ENCODE results near the gene CETP.
A peak's percentile ranks its signal among the peaks of the same experiment; 100 is the strongest.
"Not testable (repeated sequence)": the region's sequence is repeated elsewhere in the genome, so short reads cannot be mapped to it uniquely, and the experiment has no call there.

CETP gene

DNA sequence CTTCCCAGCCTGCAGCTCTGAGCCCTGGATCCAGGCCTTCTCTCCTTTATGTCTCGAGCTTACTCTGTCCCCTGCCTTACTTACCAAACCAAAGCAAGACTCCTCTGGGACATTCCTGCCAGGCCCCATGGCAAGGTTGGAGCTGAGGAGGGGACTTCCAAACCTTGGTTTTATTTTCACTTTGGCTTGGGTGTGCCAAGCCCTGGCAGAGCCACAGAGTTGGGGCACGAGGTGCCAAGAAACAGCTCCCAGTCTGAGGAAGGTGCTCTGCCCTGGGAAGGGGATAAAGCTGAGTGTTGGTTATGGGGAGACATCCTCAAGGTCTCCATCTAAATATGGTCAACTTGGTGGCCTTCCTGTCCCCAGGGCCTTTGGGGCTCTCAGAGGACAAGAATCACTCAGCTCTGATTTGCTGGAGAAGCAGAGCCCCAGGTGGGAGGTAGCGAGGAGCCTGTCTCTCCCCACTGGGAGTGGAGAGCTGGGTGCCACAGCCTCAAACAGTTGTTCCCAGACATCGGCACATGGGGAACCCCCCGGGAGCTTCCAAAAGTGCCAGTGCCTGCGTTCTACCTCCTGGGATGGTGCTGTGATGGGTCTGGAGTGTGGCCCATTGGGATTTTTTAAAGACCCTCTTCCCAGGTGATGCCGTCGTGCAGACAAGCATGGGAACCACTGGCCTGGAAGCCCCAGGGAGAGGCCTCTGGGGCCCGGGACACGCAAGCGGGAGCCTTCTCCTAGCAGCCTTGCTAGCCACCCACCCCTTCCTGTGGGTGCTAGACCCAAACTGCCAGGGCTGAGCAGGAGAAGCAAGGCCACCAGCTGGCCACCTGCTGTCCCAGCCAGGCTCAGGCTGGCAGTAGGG is 37.9 kb downstream of the CETP start:
- DNase-seq, result peak; percentile 36

- peak; percentile 50 for DNase-seq
Measured at GRCh38 chr16:57000271-57001025, 38.7 kb downstream of the CETP start.

- no peak for DNase-seq
Measured at GRCh38 chr16:57001026-57001679, 39.4 kb downstream of the CETP start.

DNA sequence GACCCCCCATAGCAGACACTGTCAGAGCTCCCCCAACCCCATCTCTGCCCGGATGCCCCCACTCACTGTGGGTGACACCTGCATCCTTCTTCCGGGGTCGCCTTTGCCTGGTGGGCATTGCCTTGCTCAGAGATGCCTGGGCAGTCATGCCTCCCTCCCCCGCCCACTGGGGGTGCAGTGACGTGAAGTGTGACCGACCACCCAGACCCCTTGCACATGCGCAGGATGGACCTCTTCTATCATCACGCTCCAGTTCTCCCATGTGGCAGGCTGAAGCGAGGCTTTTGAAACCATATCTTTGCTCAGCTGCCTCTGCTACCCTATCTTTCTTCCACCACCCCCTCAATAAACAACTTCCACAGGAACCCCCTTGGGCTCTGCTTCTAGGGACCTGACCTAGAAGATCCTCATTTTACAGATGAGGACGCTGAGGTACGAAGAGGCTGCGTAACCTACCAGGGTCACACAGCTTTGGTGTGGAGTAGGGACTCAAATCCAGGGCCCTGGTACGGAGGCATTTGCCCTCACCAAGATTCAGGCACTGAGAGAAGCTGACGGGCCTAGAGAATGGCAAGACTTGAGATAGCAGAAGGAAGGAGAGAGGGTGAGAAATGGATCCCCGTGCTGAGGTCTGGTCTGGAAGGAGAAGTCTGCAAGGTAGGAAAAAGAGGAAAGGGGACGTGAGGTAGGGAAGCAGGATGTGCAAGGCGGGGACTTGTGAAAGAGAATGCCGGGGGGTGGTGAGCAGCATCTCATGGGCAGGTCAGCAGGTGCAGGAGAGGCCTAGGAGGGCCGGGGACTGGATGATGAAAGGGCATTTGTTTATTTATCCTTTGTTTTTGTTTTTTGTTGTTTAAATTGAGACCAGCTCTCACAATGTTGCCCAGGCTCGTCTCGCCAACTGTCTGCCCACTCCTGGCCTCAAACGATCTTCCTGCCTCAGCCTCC is 42.0 kb downstream of the CETP start:
- no peak for DNase-seq

- DNase-seq, result no peak
Measured at GRCh38 chr16:57004387-57005250, 42.9 kb downstream of the CETP start.

DNA sequence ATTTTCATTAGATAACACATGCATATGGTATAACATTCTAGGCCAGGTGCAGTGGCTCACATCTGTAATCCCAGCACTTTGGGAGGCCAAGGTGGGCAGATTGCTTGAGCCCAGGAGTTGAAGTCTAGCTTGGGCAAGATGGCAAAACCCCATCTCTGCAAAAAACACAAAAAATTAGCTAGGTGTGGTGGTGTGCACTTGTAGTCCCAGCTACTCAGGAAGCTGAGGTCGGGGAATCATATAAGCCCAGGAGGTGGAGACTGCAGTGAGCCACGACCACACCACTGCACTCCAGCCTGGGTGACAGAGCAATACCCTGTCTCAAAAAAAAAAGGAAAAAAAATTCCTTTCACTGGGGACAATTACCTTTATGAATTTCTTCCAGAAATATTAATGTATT is 43.8 kb downstream of the CETP start:
- DNase-seq, result not testable (repeated sequence)

DNA sequence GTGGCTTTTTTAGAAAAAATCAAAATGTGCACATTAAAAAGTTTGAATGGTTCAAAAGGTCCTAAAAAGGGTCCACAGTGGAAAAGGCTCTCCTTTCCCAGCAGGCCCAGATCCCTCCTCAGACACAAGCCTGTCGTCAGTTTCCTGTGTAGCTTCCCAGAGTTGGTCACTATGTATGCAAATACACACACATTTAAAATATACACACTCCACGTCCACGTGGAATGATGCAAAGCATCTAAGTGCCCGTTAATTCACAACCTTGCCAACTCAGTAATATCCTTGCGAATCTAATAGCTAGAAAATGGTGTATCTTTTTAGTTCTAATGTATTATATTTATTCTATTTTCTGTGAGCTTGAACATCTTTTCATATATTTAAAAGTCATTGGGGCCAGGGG is 45.3 kb downstream of the CETP start:
- DNase-seq, result no peak

GRCh38 chr16:57007530-57007929 is 45.8 kb downstream of the CETP start:
- DNase-seq, result no peak

DNA sequence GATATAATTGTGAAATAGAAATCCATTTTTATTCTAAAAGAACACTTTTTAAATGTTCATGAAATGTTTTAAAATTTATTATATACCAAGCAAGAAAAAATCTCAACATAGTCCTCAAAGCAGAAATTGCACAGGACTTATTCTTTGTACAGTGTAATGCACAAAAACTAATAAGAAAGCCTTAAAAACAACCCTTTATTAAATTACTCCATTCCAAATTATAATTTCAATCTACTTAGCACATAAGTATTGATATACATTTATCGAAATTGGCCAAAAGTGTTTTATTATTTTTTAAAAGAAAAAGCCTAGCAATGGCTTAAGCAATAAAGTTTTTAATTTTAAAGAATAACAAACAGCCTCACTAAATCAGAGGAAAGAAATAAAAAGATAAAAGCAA is 46.7 kb downstream of the CETP start:
- no peak for DNase-seq

- peak; percentile 41 for DNase-seq
Measured at GRCh38 chr16:57009643-57010170, 48.0 kb downstream of the CETP start.

GRCh38 chr16:57012353-57012752 is 50.6 kb downstream of the CETP start:
- no peak for DNase-seq

- DNase-seq, result no peak
Measured at GRCh38 chr16:57013229-57013628, 51.5 kb downstream of the CETP start.

DNA sequence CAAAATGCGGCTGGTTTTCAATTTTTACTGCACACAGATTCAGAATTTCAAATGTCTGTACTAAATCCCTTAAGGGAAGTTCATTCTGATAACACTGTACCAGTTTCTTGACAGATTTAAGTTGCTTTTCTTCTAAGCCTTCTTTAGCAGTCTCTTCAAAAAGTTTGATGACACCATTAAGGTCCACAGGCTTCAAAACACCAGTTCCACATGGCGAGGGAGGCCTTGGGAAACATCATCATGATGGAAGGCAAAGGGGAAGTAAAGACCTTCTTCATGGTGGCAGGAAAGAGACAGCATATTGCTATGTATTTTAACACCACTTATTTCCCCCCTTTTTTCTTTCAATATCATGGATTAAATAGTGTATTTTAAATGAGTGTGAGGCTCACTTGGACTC is 52.2 kb downstream of the CETP start:
- no peak for DNase-seq

DNA sequence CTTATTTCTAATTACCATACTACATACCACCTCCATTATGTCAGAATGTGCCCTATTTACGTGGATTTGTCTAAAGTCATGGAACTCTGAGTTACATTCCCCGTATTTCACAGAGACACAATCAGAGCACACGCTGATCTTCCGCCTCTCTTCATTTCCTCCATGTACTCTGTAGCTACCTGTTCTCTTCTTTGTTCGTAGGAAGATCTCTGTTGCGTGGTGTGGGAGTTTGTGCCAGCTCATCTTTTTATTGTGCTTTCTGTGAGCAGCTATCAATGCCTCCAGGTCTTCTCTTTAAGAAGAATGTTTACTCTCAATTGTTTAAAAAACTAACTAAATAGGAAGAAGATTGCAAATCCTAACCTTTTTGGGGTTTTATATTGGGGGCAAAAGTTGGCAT is 54.6 kb downstream of the CETP start:
- DNase-seq, result peak; percentile 61

- no peak for DNase-seq
Measured at GRCh38 chr16:57016831-57017230, 55.1 kb downstream of the CETP start.

GRCh38 chr16:57017251-57017650 is 55.5 kb downstream of the CETP start:
- no peak for DNase-seq

GRCh38 chr16:57019746-57020145 is 58.0 kb downstream of the CETP start:
- no peak for DNase-seq

DNA sequence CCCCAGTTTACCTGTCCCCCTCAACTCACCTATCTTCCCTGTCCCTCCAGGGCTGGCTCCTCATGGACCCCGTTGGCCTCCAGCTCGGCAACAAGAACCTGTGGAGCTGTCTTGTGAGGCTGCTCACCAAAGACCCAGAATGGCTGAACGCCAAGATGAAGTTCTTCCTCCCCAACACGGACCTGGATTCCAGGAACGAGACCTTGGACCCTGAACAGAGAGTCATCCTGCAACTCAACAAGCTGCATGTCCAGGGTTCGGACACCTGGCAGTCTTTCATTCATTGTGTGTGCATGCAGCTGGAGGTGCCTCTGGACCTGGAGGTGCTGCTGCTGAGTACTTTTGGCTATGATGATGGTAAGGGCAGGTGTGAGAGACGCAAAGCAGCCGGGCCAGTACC is 58.9 kb downstream of the CETP start:
- no peak for DNase-seq

DNA sequence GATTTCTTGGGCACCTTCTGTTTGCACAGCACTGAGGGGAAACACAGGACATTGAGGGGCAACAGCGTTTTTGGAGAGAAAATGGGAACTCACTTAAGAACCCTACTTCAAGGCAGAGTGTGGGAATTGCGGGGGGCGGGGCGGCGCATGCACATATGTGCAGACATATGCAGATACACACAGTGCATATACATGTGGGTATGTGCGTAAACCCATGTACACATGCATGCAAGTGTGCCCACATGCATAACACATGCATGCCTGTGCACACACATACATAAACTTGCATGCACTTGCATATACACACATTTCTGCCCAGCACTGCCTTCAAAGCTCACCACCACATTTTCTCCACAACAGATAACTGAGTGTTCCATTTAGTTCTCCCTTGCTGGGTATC is 60.0 kb downstream of the CETP start:
- no peak for DNase-seq

GRCh38 chr16:57022445-57022844 is 60.7 kb downstream of the CETP start:
- DNase-seq, result no peak

DNA sequence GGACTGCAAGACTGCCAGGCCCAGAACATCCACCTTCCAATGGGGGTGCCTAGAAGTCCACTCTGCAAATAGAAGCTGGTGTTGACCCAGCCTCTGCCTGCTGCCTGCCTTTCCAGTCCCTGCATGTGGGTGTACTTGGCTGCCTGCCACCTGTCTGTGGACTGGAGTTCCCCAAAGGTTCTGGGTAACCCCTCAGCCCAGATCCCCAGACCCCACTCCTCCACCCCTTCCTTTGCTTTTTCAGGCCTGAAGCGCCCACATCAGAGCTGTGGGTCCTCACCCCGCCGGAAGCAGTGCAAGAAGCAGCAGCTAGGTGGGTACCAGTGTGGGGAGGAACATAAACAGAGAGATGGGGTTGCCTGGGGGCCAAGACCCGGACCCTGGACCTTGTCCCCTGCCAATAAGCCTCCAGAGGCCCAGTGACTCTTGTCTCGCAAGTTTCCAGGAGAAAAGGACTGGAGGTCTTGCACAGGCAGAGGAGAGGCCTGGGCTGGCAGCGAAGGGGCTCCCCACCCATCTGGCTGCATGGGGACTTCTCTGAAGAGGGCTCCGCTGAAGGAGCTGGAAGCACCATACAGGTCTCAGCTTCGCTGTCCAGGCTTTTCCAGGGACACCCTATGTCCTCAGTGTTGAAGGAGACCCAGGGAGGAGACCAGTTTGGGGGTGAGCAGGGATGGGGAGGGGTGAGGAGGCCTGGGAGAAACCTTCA is 61.9 kb downstream of the CETP start:
- peak; percentile 83 for DNase-seq
